ENCODE data around the gene PDHX. TPM values are rescaled to one million over a fixed set of nuclear protein-coding genes. Genes with fewer than 3 reads are reported as not detected.
"Not testable (repeated sequence)": the region's sequence is repeated elsewhere in the genome, so short reads cannot be mapped to it uniquely, and the experiment has no call there.

PDHX gene
- total RNA-seq, 2 experiments from 2014 or later = 17.3 to 17.4 TPM

GRCh38 chr11:35021589-35021988, 105.2 kb downstream of the PDHX start:
- ATAC-seq (ENCODE audit: poor library complexity) = no peak
- Mint-ChIP-seq H3K36me3 (ENCODE audit: low read depth) (peaks cover 27% of the 10 kb centered on the region), H3K9me3 (peaks cover 11% of the 10 kb centered on the region), H3K4me1 (ENCODE audit: low read depth) (peaks cover under 1% of the 10 kb centered on the region), H3K27ac (no peak overlapping the region), H3K27me3 (no peaks in the 10 kb centered on the region), H3K4me3 (no peak overlapping the region)
- DNase-seq = no peak
- CTCF ChIA-PET = no interaction called here
- no peak for TF ChIP-seq CTCF (IDR thresholded peaks at IDR 0.05)
- intact Hi-C loops (cut with DNase I, micrococcal nuclease) = no loop called here
- no peak overlapping the region for H3K27ac ChIP-seq (ENCODE audit: low read depth in 1 of 2, low read length in 2 of 2)
- H3K4me3 ChIP-seq (ENCODE audit: low read length) = no peak overlapping the region
- no peaks in the 10 kb centered on the region for H3K36me3 ChIP-seq (ENCODE audit: insufficient read depth, low read length)
- no peaks in the 10 kb centered on the region for H3K9me3 ChIP-seq (ENCODE audit: control insufficient read depth in 1 of 2, insufficient read depth in 1 of 2, low read length in 2 of 2)
- H3K4me1 ChIP-seq (ENCODE audit: insufficient read depth, low read length) = no peaks in the 10 kb centered on the region
- H3K27me3 ChIP-seq (ENCODE audit: control insufficient read depth in 1 of 2, insufficient read depth in 2 of 2, low read length in 2 of 2) = no peaks in the 10 kb centered on the region
- POLR2A ChIA-PET = interaction anchor here (0.7 kb wide), 1 partner anchor 13 kb away, joined by 3 read pairs; no protein-coding TSS in a partner anchor

- DNase-seq; H3K27me3 Mint-ChIP-seq; H3K27me3 ChIP-seq (ENCODE audit: control insufficient read depth in 1 of 2, insufficient read depth in 2 of 2, low read length in 2 of 2); POLR2A ChIA-PET; ATAC-seq (ENCODE audit: poor library complexity); H3K4me3 ChIP-seq (ENCODE audit: low read length); intact Hi-C loops (cut with DNase I, micrococcal nuclease); H3K27ac ChIP-seq (ENCODE audit: low read depth in 1 of 2, low read length in 2 of 2); H3K27ac Mint-ChIP-seq; H3K4me1 ChIP-seq (ENCODE audit: insufficient read depth, low read length); CTCF ChIA-PET; H3K4me3 Mint-ChIP-seq; H3K9me3 ChIP-seq (ENCODE audit: control insufficient read depth in 1 of 2, insufficient read depth in 1 of 2, low read length in 2 of 2); H3K36me3 ChIP-seq (ENCODE audit: insufficient read depth, low read length): not testable (repeated sequence)
- peaks cover 19% of the 10 kb centered on the region for H3K4me1 Mint-ChIP-seq (ENCODE audit: low read depth)
- peaks cover 27% of the 10 kb centered on the region for H3K36me3 Mint-ChIP-seq (ENCODE audit: low read depth)
- H3K9me3 Mint-ChIP-seq = peaks cover 17% of the 10 kb centered on the region
These were observed 107.5 kb downstream of the PDHX start for GRCh38 chr11:35023940-35024339.

DNA sequence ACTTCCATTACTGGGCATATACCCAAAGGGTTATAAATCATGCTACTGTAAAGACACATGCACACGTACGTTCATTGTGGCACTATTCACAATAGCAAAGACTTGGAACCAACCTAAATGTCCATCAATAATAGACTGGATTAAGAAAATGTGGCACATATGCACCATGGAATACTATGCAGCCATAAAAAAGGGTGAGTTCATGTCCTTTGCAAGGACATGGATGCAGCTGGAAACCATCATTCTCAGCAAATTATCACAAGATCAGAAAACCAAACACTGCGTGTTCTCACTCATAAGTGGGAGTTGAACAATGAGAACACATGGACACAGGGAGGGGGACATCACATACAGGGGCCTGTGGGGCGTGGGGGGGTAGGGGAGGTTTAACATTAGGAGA, 111.6 kb downstream of the PDHX start:
- H3K27me3 Mint-ChIP-seq; H3K27ac Mint-ChIP-seq; H3K4me3 Mint-ChIP-seq; H3K27me3 ChIP-seq (ENCODE audit: control insufficient read depth in 1 of 2, insufficient read depth in 2 of 2, low read length in 2 of 2); POLR2A ChIA-PET; H3K9me3 ChIP-seq (ENCODE audit: control insufficient read depth in 1 of 2, insufficient read depth in 1 of 2, low read length in 2 of 2); H3K27ac ChIP-seq (ENCODE audit: low read depth in 1 of 2, low read length in 2 of 2); DNase-seq; intact Hi-C loops (cut with DNase I, micrococcal nuclease); H3K36me3 ChIP-seq (ENCODE audit: insufficient read depth, low read length); ATAC-seq (ENCODE audit: poor library complexity); H3K4me3 ChIP-seq (ENCODE audit: low read length): not testable (repeated sequence)
- Mint-ChIP-seq H3K9me3 (peaks cover 17% of the 10 kb centered on the region), H3K36me3 (ENCODE audit: low read depth) (peaks cover 22% of the 10 kb centered on the region), H3K4me1 (ENCODE audit: low read depth) (peaks cover 52% of the 10 kb centered on the region)
- CTCF ChIA-PET = interaction anchor here (1.1 to 2.1 kb wide), 2 partner anchors 12 to 13 kb away, joined by 4 to 8 read pairs; no protein-coding TSS in a partner anchor
- H3K4me1 ChIP-seq (ENCODE audit: insufficient read depth, low read length) = peaks cover 23% of the 10 kb centered on the region

GRCh38 chr11:35029979-35030682, 113.7 kb downstream of the PDHX start:
- peak overlapping the region in 1 of 2 donors; percentile 3 for H3K27ac ChIP-seq (ENCODE audit: low read depth in 1 of 2, low read length in 2 of 2)
- DNase-seq (peak in 6 of 14 experiments; percentile 19 to 76 (median 55)), ATAC-seq (ENCODE audit: poor library complexity) (peak; percentile 65)
- no peak for TF ChIP-seq CTCF (IDR thresholded peaks at IDR 0.05)
- H3K4me3 ChIP-seq (ENCODE audit: low read length) = no peak overlapping the region
- ChIA-PET POLR2A (interaction anchor here (0.7 to 2.3 kb wide), 9 partner anchors 9 to 142 kb away, joined by 3 to 10 read pairs (median 4); partner anchors contain the start of gene CD44), CTCF (interaction anchor here (0.8 to 2.1 kb wide), 10 partner anchors 11 to 116 kb away, joined by 3 to 8 read pairs (median 4); no protein-coding TSS in a partner anchor)
- no peaks in the 10 kb centered on the region for H3K27me3 Mint-ChIP-seq
- peaks cover 66% of the 10 kb centered on the region for H3K4me1 Mint-ChIP-seq (ENCODE audit: low read depth)
- H3K27ac Mint-ChIP-seq = peak overlapping the region; percentile 77
- H3K4me1 ChIP-seq (ENCODE audit: insufficient read depth, low read length) = peaks cover 26% of the 10 kb centered on the region
- H3K9me3 ChIP-seq (ENCODE audit: control insufficient read depth in 1 of 2, insufficient read depth in 1 of 2, low read length in 2 of 2) = no peaks in the 10 kb centered on the region
- H3K9me3 Mint-ChIP-seq = peaks cover 5% of the 10 kb centered on the region
- peaks cover 1% of the 10 kb centered on the region for H3K36me3 Mint-ChIP-seq (ENCODE audit: low read depth)
- H3K27me3 ChIP-seq (ENCODE audit: control insufficient read depth in 1 of 2, insufficient read depth in 2 of 2, low read length in 2 of 2) = no peaks in the 10 kb centered on the region
- peak overlapping the region; percentile 57 for H3K4me3 Mint-ChIP-seq
- intact Hi-C loops (cut with DNase I, micrococcal nuclease) = no loop called here
- no peaks in the 10 kb centered on the region for H3K36me3 ChIP-seq (ENCODE audit: insufficient read depth, low read length)

All from CD4-positive, alpha-beta T cell (primary cell).